ENCODE data around the gene PFKFB4. TPM values are rescaled to one million over a fixed set of nuclear protein-coding genes. Genes with fewer than 3 reads are reported as not detected.

Gene PFKFB4
- 20.5 and 24.5 TPM in 2 replicates for total RNA-seq

GRCh38 chr3:48556796-48557626 is at the start of gene PFKFB4:
Gene PFKFB4, minus strand, starts transcription at chr3:48556803. Its CDS starts 26 bp downstream, at chr3:48556777.

DNA sequence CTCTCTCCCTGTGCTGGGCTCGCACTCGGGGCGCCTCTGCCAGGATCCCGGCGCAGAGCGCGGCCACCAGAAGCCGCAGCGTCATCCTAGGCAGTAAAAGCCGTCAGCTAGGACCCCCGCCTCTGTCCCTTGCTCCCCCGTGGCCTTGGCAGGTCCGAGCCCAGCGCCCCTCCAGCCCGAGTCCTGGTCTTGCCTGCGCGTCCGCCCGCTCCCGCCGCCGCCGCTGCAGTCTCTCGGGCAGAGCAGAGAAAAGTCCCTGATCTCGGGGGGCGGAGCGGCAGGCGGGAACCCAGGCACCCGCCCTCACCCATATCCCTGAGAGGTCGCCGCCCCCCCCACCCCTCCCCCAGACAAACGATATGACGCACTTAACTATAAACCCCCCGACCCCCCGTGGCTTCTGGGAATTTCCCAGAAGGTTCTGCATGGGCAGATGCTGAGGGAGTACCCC is 38.5 kb upstream of the PFKFB4 start, which contains the start of gene COL7A1:
TSS of gene COL7A1 (minus strand) at position 255 of the 451 bp plus-strand sequence. CDS start at position 85, 170 bp downstream.

GRCh38 chr3:48563382-48563918 is 6.8 kb upstream of the PFKFB4 start, which contains the start of gene UCN2:
Gene UCN2, minus strand, starts transcription at chr3:48563781. Its CDS starts 657 bp downstream, at chr3:48563124.

GRCh38 chr3:48504051-48504946 is 52.3 kb downstream of the PFKFB4 start, which contains the start of gene SHISA5:
Gene SHISA5, minus strand, starts transcription at chr3:48504174. Its CDS starts 80 bp downstream, at chr3:48504094.

Other genes starting within 250 kb of the PFKFB4 start
- gene SPINK8, start 223.1 kb downstream of the PFKFB4 start, total RNA-seq: not detected in 2 replicates
- not detected in 2 replicates for gene FBXW12, start 184.6 kb downstream of the PFKFB4 start, total RNA-seq
- 108 and 120 TPM in 2 replicates for gene PLXNB1, start 126.7 kb downstream of the PFKFB4 start, total RNA-seq
- gene CCDC51, start 116.7 kb downstream of the PFKFB4 start, total RNA-seq: 22.7 and 31.3 TPM in 2 replicates
- 468 and 669 TPM in 2 replicates for gene TMA7, start 116.5 kb downstream of the PFKFB4 start, total RNA-seq
- 8.9 and 9.0 TPM in 2 replicates for gene ATRIP, start 110.1 kb downstream of the PFKFB4 start, total RNA-seq
- gene SHISA5, start 52.6 kb downstream of the PFKFB4 start, total RNA-seq: 144 and 159 TPM in 2 replicates
- gene UCN2, start 7.0 kb upstream of the PFKFB4 start, total RNA-seq: 14.4 and 15.2 TPM in 2 replicates
- gene COL7A1, start 38.5 kb upstream of the PFKFB4 start, total RNA-seq: 294 and 341 TPM in 2 replicates
- gene UQCRC1, start 52.8 kb upstream of the PFKFB4 start, total RNA-seq: 452 and 505 TPM in 2 replicates
- gene TMEM89, start 65.0 kb upstream of the PFKFB4 start, total RNA-seq: not detected in 2 replicates
- 34.7 and 59.2 TPM in 2 replicates for gene SLC26A6, start 78.7 kb upstream of the PFKFB4 start, total RNA-seq
- gene CELSR3, start 106.1 kb upstream of the PFKFB4 start, total RNA-seq: 0.60 and 1.1 TPM in 2 replicates
- 25.2 and 34.8 TPM in 2 replicates for gene NCKIPSD, start 129.1 kb upstream of the PFKFB4 start, total RNA-seq
- gene IP6K2, start 160.4 kb upstream of the PFKFB4 start, total RNA-seq: 86.9 and 103 TPM in 2 replicates